ENCODE results near the gene KDM4B.

DNA sequence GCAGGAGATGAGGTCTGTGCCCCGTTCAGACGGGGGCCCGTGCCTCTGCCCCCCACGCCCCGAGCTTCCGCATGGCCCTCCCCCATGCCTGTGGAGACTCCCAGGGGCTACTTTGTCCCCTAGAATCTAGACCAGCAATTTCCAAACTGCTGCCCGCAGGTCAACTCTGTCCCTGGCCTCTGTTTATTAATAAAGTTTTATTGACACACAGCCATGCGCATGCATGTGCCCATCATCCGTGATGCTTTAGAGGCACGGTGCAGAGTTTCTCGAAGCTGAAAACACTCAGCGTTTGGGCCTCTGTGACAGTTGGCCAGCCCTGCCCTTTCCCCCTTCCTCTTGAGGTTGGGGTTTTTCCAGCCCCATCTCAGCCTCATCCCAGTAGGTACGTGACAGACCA is 140.0 kb downstream of the KDM4B start:
- TF ChIP-seq, protein P1, sequence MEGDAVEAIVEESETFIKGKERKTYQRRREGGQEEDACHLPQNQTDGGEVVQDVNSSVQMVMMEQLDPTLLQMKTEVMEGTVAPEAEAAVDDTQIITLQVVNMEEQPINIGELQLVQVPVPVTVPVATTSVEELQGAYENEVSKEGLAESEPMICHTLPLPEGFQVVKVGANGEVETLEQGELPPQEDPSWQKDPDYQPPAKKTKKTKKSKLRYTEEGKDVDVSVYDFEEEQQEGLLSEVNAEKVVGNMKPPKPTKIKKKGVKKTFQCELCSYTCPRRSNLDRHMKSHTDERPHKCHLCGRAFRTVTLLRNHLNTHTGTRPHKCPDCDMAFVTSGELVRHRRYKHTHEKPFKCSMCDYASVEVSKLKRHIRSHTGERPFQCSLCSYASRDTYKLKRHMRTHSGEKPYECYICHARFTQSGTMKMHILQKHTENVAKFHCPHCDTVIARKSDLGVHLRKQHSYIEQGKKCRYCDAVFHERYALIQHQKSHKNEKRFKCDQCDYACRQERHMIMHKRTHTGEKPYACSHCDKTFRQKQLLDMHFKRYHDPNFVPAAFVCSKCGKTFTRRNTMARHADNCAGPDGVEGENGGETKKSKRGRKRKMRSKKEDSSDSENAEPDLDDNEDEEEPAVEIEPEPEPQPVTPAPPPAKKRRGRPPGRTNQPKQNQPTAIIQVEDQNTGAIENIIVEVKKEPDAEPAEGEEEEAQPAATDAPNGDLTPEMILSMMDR (IDR thresholded peaks at IDR 0.05): no peak
- TF ChIP-seq EZH2 (IDR thresholded peaks at IDR 0.05; ENCODE audit: borderline replicate concordance, insufficient read depth, low read depth, low read length, poor library complexity, severe bottlenecking): no peak

Measured in B cell (primary cell).